Heart left ventricle (tissue), 13 donors: ENCODE results near the gene ZNF846.

ENCODE experiments used
- POLR2A ChIP-seq, 2 donors: fragments of 450-650 bp; IDR thresholded peaks; one replicate each; pipeline ENCODE4 v1.6.1; 2017; ENCODE audit warnings: antibody characterized with exemption in 2 of 2, mild to moderate bottlenecking in 2 of 2, moderate library complexity in 2 of 2
- TF ChIP-seq, protein P1 (sequence below), 12 donors: fragments of 200-600 bp; sonication (generic) in 4 of 12; IDR thresholded peaks; one replicate each; pipeline versions ENCODE4 v1.5.0 to v1.8.0; 2018 to 2022; ENCODE audit warnings: antibody characterized with exemption in 12 of 12, mild to moderate bottlenecking in 5 of 12
- donor health status: ischemic (EF 13 %, LVEDD 7.1; RV severe dilation, severe dysfunction).
- donor health status: DM: no; HTN: yes; CAD: no.
- donor health status: DM: no; HTN: no; CAD: no.
- donor health status: ischemic (EF 25% LVEDD 6.9; RV normal size, moderate dysfunction).
- donor health status: ischemic (EF 25% LVEDD 5.7; RV mildly dilated, moderate dysfunction).
- donor health status: ischemic (EF 35%, LVEDD 5.7; RV mildly dilated, moderate dysfunction).
- donor health status: nonischemic (EF 11% LVEDD 7.7; RV severe dilation, severe dysfunction).
- donor health status: DM: yes; HTN: yes; CAD: no.
- donor health status: PGD.
- donor health status: ischemic (EF 29% LVEDD 5.4; RV normal size, mild dysfunction).
- donor health status: nonischemic (EF 23%, LVEDD 6.1; RV moderate dilation, normal function).

GRCh38 chr19:9724157-9724556 lies 44.4 kb downstream of the ZNF846 start:
- TF ChIP-seq, protein P1, sequence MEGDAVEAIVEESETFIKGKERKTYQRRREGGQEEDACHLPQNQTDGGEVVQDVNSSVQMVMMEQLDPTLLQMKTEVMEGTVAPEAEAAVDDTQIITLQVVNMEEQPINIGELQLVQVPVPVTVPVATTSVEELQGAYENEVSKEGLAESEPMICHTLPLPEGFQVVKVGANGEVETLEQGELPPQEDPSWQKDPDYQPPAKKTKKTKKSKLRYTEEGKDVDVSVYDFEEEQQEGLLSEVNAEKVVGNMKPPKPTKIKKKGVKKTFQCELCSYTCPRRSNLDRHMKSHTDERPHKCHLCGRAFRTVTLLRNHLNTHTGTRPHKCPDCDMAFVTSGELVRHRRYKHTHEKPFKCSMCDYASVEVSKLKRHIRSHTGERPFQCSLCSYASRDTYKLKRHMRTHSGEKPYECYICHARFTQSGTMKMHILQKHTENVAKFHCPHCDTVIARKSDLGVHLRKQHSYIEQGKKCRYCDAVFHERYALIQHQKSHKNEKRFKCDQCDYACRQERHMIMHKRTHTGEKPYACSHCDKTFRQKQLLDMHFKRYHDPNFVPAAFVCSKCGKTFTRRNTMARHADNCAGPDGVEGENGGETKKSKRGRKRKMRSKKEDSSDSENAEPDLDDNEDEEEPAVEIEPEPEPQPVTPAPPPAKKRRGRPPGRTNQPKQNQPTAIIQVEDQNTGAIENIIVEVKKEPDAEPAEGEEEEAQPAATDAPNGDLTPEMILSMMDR (IDR thresholded peaks at IDR 0.05): no peak
- no peak for TF ChIP-seq POLR2A (IDR thresholded peaks at IDR 0.05)
